Effector CD8-positive, alpha-beta T cell (primary cell): Measurements from ENCODE around the gene ESAM.
"Not testable (repeated sequence)": the region's sequence is repeated elsewhere in the genome, so short reads cannot be mapped to it uniquely, and the experiment has no call there.

Experiments used
- DNase-seq: peaks from one replicate; lab custom pipeline; 2025; lab: John Stamatoyannopoulos, UW

Gene ESAM

DNA sequence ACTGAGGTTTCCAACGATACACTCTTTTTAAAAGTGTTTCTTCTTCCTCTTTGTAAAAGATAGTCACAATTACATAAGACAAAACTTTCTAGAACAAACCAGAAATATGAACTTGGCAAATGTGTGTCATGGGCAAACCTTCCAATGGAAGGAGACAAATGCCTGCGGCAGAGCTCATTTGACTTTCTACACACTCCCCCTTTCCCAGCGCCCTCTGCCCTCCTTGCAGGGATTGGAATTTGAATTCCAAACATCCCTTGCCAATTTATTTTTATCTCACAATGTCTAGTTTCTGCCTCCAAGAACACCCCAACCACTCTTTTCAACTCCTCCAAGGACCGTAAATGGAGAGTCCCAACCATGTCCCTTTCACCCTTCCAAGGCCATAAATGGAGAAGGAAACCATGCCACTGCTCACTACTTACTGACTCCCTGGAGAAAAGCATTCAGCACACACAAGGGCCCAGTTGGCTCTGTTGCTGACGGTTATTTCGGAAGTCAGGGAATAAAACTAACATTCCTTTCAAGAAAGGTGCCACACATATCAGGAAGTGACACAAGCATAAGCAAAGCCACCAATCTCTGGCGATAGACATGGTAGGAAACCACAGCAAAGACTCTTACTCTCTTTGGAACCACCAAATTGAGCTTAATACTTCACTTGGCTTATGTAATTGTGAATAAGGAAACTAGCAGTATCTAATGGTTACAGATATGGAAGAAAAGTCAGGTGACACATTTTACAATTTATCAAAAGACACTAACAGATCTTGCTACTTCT is 15.0 kb upstream of the ESAM start:
- no peak for DNase-seq

DNA sequence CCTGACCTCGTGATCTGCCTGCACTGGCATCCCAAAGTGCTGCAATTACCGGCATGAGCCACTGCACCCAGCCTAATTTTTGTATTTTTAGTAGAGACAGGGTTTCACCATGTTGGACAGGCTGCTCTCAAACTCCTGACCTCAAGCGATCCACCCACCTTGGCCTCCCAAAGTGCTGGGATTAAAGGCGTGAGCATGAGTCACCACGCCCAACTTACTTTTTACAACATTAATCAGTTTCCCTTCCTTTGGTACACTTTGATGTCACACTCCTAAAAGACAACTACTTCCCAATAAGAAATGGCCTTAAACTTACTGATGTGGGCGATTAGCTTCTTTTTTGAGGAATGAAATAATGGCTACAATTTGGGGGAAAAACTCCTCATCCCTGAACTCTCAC is 8.9 kb upstream of the ESAM start:
- DNase-seq: not testable (repeated sequence)

DNA sequence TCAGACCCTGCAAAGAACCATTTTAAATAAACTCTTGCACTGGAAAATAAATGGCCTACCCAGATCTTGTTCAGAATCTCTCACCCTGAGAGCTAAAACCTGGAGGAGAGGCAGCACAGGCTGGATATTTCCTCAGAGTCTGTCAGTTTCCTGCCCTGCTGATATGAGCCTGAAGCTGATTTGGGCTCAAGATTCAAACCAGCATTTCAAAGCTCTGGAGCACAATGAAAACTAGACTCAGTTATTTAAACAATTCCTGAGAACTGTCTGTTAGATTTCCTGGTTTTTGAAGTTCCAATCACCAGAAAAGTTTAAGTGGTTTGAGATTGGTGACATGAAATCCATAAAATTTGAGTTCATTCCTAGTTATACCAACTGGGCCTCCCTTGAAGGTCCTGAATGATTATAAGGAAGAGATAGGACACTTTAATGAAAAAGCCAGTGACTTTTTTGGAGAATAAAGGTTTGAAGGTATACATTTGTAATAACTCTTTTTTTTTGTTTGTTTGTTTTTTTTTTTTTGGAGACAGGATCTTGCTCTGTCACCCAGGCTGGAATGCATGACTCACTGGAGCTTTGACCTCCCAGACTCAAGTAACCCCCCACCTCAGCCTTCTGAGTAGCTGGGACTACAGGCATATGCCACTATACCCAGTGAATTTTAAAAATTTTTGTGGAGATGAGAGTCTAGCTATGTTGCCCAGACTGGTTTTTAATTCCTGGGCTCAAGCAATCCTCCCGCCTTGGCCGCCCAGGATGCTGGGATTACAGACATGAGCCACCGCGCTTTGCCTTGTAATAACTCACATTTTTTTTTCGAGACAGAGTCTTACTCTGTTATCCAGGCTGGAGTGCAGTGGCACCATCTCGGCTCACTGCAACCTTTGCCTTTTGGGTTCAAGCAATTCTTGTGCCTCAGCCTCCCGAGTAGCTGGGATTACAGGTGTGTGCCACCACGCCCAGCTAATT is 8.0 kb upstream of the ESAM start:
- DNase-seq: no peak

DNA sequence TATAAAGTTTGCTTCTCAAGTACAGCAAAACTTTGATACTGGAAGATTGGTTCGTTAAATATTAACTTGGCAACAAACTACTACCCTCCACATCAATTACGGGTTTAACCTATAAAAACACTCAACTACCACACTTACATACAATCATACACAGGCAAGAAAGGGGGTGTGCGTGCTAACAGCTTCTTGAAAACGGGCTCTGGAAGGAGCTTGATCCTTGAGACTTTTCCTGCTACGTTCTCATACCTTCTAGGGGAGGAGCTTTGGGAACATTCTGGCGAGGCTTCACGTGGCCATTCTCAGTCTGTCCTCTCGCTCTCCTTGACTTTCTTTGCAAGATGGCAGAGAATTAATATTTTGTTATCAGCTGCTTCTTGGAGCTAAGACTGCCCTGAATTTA is 6.8 kb upstream of the ESAM start:
- DNase-seq: no peak

DNA sequence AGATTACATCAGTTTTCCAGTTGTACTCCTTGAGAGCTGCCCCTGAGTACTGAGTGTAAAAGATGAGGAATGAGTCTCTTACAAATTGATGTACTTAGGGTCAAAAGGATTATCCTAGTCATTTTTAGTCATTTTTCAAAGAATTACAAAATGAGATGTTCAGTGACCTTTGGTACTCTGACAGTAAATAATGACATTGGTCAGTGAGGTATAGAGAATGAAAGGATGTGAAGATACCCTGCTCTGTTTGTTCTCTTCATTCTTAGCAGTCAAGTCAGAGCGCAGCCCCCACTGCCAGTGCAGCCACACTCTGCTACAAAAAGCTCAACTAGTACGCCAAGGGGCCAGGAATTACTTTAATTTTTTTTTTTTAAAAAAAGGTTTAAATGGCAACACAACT is 4.1 kb upstream of the ESAM start:
- no peak for DNase-seq

DNA sequence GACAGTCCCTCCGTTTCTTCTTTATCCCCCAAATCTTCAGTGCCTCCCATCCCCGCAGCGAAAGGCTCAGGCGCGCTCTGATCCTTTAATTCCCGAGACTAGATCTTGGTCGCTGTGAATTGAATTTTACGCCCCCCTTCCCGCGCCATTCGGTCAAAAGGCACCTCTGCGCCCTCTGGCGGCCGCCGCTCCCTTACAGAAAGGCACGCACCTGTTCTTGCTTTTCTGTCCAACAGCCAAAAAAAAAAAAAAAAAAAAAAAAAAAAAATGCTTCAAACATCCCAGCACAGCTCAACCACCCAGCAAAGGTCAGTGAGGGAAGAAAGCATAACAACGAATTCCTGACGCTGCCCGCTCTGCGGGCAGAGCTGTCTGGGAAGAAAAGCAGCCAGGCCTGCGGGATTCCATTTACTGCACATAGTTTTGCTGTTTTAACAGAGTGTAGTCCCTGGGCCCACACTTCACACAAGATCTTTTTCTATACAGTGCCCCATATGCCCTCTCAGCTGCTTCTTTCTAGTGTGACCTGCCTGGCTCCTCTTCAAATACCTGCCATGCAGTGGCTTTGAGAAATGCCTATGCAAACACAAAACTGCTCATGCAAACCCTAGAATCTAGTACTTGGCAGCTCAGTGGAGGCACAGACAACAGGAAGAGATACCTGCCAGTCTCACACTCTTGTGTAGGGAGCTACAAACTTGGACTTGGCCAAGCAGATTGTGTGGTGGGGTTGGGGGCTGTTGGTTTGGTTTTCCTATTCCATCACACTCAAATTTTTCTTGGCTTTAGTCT is 1.3 kb upstream of the ESAM start:
- DNase-seq: peak; percentile 85

DNA sequence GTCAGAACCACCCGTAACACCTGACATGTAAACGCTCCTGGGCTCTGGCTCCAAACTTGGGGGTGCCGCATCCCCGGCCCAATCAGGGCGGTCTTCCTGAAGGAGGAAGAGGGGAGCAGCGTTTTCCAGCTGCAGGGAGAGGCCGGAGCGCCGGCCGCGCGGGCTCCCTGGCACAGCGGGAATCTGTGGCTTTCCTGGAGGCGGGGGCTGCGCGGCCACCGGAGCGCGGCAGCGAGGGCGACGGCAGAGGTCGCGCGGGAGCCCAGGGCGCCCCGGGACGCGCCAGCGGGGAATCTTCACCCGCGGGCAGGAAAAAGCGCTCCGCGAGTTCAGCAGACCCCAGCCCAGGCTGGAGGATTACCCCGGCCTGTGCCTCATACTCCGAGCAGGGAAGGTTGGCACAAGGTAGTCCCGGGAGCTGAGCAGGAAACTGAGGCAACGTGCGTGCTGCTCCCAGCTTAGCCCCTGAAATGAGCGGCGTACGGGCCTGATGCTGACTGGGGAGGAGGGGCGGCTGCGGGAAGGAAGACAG is 600 bp upstream of the ESAM start:
- DNase-seq: no peak

DNA sequence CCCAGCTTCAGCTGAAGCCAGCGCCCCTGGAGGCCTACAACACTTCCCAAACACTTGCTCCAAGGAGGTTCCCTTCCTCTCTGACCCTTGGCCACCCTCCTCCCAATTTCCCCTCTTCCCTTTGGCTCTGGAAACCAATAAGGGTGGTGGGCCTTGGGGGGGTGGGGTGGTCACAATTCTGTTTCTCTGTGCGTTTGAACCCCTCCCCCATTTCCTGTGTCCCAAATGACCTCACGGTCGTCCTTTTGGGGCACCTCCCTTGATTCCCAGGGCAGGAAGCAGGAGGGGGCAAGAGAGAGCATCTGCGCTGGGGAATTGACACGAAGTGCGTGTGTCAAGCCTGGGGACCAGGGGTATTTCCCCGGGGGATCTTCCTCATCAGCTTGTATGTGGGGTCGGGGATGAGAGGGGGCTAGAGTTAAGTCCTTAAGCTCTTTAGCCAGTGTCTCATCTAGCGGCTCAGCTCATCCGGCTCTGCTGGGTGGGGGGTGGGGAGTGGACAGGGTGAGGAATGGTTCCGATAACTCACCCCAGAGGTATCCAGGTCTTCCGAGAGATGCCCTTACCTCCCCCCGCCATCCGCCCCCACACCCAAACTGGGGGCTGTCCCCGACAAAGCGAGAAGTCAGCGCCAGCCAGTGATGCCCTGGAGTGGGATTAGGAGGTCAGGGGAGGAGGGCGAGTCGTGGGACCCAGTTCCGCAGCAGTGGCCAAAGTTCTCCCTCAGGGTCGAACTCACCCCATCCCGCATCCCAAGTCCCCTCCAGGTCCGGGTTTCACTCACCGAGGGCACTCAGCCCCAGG is 587 bp downstream of the ESAM start:
- DNase-seq: no peak

DNA sequence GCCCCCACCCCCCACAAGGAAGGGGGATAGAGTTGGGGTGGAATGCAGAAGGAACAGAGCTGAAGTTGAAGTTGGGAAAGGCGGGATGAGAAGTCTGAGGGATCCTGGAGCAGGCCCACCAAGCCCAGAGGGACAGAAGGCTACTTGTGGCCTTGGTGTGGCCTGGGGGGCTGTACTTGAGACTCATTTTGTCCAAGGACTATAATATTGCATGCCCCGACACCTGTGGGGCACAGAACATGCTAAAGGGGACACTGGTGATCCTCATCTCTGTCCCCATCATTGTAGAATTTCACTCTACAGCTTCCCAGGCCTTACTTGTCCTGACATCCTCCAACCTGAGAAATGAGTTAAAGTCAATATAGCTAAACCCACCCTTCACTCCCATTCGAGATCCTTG is 1.3 kb downstream of the ESAM start:
- no peak for DNase-seq

DNA sequence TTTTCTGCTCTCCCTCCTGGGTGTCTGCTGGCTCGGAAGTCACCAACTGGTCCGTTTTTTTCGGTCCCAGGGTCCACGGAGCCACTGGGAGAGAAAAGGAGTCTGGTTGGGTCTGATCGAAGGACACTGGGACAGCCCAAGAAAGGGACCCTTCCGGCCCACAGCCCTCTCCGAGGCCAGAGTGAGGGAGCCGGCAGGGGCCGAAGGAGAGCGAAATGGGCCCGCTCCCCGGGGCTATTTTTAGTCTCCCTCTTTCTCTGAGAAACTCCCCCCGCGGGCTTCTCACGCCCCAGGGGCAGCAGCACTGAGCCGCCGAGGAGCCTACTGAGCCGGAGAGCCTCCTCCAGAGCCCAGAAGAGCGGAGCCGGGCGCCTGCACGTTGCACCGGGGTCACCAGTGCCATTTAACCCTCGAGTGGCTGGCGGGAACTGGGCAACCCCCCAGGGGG is 1.9 kb downstream of the ESAM start:
- DNase-seq: no peak

DNA sequence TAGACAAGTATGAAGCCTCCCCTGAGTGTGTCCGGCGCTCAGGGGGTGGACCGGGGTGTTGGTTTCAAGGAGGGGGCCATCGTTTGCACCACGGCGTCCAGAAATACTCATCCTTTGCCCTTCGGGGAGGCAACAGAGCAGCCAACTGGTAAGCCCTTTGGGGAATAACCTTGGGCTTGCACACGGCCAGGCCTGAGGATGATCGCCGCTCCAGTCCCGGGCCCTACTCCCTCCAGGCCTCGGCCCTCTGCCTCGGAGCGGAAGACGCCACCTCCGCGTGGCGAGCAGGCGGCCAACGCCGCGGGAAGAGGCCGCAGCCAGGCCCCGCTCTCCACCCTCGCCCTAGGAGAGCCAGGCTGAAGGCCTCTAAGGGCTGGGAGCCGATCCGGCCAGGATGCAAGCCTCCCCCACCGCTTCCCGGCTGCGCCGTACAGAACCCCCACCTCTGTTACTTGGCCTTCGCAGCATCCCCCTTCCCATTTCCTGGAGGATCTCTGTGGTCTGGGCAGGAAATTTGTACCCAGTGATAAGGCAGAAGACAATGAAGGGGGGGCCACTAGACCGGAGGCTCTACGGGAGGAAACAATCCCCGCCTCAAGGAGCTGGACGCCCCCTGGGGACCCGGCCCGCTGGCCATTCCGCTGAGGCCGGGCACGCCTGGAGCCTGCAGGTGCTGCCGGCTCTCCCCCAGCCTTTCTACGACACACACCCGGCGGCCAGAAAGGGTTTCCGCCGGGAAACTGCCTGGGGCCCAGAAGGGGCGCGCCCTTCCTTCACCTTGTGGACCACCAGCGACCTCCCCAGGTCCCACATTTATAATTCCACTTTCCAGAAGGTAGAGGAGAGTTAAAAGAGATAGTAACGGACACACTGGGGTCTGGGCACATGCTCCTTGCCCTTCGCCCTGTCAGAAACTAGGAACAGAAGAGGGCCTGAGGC is 2.6 kb downstream of the ESAM start:
- DNase-seq: no peak

DNA sequence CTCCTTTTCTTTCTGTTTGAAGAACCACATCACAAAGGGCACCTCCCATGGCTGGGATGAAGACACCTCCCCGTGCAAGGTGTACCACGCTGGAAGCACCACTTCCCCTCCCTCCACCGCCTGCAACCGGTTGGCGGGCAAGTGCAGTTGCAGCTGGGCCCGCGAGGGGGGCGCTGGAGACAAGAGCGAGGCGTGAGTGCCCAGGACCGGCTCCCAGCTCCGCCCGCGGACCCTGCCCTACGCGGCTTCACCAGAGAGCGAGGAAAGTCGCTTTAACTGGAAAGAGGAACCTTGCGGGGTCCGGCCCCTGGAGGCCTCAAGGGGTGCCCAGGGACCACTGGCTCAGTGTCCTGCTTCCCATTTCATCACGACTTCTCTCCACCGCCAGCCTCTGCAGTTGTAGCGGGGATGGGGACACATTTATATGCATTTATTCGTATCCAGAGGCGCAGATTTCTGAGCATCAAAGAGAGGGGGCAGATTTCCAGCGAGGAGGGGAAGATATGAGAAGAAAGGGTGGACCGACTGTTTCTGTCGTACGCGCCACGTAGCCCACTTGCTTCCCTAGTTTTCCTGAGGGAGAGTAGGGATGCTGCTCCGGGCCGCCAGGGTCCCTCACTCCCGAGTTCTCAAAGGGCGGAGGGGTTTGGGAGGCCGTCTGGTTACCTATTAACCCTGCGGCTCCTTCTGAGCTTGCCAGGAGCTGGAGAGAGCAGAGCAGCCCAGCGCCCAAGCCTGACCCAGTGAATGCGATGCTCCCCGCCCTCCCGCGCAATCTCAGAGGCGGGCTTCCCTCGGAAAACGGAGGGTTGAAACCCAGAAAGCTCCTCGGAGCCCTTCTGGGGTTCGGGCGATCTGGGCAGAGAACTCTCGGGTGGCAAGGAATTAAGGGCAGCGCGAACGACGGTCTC is 3.5 kb downstream of the ESAM start:
- peak; percentile 43 for DNase-seq

DNA sequence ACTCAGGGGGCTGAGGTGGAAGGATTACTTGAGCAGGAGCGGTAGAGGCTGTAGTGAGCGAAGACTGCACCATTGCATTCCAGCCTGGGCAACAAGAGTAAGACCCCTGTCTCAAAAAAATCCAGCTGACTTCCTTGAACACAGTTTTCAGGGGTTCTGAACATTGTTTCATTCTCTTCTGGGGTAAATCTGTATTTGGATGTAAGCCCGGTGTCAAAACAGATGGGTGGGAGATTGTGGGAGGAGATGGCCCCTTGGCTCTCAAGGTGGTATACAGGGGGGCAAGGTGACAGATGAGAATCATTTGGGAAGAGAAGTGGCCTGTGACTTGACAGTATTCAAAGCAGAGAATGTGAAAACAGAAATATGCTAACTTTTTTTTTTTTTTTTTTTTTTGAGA is 4.8 kb downstream of the ESAM start:
- no peak for DNase-seq

DNA sequence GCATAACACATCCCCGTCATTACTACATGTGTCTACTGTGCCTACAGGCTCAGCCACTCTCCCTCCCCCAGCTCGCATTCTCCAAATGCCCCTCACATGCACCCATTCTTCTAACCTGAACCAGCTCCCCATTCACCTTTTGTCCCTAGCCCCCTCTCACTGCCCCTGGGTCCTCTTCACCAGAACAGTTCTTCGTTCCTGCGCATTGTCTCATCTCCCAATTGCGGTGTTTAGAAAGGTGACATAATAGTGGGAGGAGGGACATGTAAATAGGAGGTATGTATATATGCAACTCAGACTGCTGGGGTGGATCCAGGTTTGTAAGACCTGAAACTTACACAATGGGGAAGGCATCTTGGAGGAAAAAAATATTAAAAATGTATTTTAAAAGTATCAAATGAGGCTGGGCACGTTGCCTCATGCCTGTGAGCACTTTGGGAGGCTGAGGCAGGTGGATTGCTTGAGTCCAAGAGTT is 5.3 kb downstream of the ESAM start:
- no peak for DNase-seq

DNA sequence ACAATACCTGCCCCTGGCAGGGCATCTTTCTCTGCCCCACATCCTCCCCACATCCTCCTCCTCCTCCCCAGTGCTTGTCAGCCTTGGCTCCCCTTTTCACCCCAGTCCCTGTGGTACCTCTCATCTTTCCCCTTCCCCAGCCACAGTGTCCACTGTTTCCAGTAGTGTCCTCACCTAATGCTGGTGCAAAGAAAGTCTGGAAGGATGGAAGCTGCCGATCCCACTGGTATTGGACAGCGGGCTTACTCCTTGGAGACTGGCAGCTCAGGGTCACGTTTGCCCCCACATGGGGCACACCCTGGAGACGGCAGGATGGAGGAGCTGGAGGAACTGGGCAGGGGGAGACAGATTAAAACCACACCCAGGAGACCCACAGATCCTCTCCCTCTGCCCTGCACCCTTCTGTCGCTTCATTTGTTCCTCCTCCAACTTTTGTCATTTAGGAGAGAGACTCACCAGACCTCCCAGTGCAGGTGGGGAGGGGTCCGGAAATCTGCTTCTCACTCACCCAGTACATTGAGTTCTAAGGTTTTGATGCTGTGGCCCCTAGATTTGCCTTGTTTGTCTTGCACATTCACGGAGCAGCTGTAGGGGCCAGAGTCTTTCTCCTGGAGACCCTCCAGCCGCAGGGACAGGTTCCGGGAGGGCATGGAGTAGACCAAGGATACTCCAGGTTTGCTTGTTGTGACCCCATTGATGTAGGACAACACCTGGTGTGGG is 5.9 kb downstream of the ESAM start:
- DNase-seq: no peak

DNA sequence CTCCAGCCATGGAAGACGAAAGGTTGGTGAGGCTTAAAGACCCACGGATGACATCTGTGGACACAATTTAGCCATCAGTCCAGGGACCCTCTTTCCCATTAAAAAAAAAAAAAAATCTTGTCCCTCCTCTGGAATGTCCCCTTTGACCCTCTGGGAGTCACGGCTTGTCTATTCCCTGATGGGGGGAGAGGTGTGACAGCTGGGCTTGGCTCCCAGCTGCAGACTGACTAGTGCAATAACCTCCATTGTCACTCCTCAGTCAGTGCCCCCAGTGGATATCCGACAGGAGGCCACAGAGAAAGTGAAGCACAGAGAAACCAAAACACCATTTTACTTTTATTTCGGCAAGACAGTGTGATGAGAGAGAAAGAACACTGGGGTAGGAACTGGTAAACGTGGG is 7.4 kb downstream of the ESAM start:
- no peak for DNase-seq

DNA sequence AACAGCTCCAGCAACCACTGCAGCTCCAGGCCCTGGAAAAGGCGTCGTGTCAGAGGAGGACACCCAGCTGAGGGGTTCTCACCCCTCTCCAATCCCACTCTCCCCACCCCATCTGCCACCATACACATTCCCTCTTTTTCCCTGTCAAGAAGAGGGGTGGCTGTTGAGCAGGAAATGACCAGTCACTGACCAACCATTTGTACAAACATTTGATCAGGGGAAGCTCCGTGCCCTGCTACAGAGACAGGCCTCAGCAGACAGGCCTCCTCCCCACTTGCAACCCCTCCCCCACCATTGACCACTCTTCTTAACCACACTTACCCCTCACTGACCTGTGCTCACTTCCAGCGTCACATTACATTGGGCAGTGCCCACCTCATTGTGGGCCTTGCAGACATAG is 7.8 kb downstream of the ESAM start:
- no peak for DNase-seq

DNA sequence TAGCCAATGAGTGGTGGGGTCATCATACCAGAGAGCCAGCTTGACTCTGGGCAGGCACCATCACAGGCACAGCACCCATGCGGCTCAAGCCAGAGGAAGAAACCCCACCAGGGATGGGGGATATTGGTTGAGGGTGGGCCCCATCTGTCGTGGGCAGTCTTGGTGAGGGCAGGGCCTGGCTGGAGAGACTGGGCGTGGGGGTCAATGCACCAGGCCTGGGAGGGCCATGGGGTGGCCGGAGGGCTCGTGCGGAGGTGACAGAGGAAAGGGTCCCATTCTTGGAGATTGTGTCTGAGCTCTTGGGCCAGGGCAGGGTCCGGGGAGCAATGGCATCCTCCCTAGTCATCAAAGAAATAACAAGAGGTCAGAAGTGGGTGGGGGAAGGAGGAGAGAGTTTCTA is 8.5 kb downstream of the ESAM start:
- no peak for DNase-seq
